GF-D8 (cell line): ENCODE data around the gene MAP3K12.

Source experiments
- DNase-seq: peaks from one replicate; lab custom pipeline; 2025; lab: John Stamatoyannopoulos, UW

MAP3K12 gene

DNA sequence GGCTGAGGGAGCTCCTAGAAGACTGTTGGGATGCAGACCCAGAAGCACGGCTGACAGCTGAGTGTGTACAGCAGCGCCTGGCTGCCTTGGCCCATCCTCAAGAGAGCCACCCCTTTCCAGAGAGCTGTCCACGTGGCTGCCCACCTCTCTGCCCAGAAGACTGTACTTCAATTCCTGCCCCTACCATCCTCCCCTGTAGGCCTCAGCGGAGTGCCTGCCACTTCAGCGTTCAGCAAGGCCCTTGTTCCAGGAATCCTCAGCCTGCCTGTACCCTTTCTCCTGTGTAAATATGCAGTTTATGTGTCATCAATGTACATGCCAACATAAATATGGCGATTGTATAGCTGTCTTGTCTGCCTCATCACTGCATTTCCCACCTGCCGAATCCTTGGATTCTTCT is 68.1 kb downstream of the MAP3K12 start:
- DNase-seq = no peak

DNA sequence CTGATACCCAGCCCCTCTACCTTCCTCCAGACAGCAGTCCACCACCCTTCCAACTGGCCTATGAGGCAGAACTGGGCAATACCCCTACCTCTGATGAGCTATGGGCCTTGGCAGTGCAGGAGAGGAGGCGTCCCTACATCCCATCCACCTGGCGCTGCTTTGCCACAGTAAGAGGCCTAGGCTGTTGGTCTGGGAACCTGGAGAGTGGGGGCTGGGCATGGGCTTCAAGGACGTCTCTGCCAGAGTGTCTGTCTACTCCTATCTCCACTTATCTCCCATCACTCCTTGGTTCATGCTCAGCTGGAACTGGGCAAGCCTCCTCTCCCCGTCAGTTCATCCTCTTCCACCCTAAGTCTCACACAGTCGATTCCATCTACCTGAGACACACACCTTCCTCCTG is 69.1 kb downstream of the MAP3K12 start:
- no peak for DNase-seq
